K562 (cell line): ENCODE results near the gene THADA.
A peak's percentile ranks its signal among the peaks of the same experiment; 100 is the strongest.

ENCODE experiments used
- CTBP1 ChIP-seq: fragments of 450-650 bp; IDR thresholded peaks from 2 replicates; pipeline ENCODE4 v1.6.1; 2016; ENCODE audit warnings: borderline replicate concordance
- ELK1 ChIP-seq: sonication (generic); formaldehyde crosslinking; IDR thresholded peaks from 2 replicates; pipeline ENCODE4 v1.8.1; 2022; ENCODE audit warnings: missing genetic modification reagents
- EP300 ChIP-seq: IDR thresholded peaks from 2 replicates; pipeline ENCODE4 v1.6.1; 2012; ENCODE audit warnings: low read length, improper control_type of control experiment
- FIP1L1 ChIP-seq: fragments of 200-400 bp; formaldehyde crosslinking; IDR thresholded peaks from 2 replicates; pipeline ENCODE4 v1.6.1; 2018; ENCODE audit warnings: mild to moderate bottlenecking, low read depth, low read length; ENCODE audit not compliant: poor library complexity, severe bottlenecking
- FOS ChIP-seq: IDR thresholded peaks from 3 replicates; pipeline ENCODE4 v1.6.1; 2011; ENCODE audit not compliant: insufficient read length; ENCODE audit errors: extremely low read depth
- GABPB1 ChIP-seq: sonication (generic); formaldehyde crosslinking; IDR thresholded peaks from 2 replicates; pipeline ENCODE4 v1.8.0; 2022; ENCODE audit warnings: mild to moderate bottlenecking, missing genetic modification reagents
- RCOR1 ChIP-seq, 2 experiments: IDR thresholded peaks; 2 replicates each; pipeline ENCODE4 v1.6.1; 2012; ENCODE audit warnings: low read depth in 2 of 2, low read length in 2 of 2, borderline replicate concordance in 1 of 2, improper control_type of control experiment in 1 of 2
- RFX1 ChIP-seq: fragments of 450-650 bp; IDR thresholded peaks from 2 replicates; pipeline ENCODE4 v1.6.1; 2016; ENCODE audit warnings: mild to moderate bottlenecking, moderate library complexity
- RFX5 ChIP-seq: IDR thresholded peaks from 2 replicates; pipeline ENCODE4 v1.6.1; 2011; ENCODE audit warnings: low read depth, mild to moderate bottlenecking, improper control_type of control experiment, low read length
- UBTF ChIP-seq, 2 experiments: IDR thresholded peaks; 2 replicates each; pipeline ENCODE4 v1.6.1; 2012; ENCODE audit warnings: improper control_type of control experiment in 2 of 2, low read depth in 2 of 2, low read length in 2 of 2, borderline replicate concordance in 1 of 2
- ZNF133 ChIP-seq: fragments of 250-450 bp; sonication (Bioruptor Pico); IDR thresholded peaks from 2 replicates; pipeline ENCODE4 v1.4.0; 2020; ENCODE audit warnings: mild to moderate bottlenecking
- TF ChIP-seq, protein P1 (sequence below), 3 experiments: IDR thresholded peaks in 2 of 3; conservative IDR thresholded peaks in 1 of 3; 2 replicates each; pipeline ENCODE4 v1.5.1; 2011 to 2012; ENCODE audit warnings: low read length in 3 of 3, mild to moderate bottlenecking in 3 of 3, control low read depth in 2 of 3, improper control_type of control experiment in 1 of 3, inconsistent platforms in 1 of 3, low read depth in 1 of 3, mixed read lengths in 1 of 3, moderate library complexity in 1 of 3; ENCODE audit not compliant: insufficient read depth in 2 of 3

DNA sequence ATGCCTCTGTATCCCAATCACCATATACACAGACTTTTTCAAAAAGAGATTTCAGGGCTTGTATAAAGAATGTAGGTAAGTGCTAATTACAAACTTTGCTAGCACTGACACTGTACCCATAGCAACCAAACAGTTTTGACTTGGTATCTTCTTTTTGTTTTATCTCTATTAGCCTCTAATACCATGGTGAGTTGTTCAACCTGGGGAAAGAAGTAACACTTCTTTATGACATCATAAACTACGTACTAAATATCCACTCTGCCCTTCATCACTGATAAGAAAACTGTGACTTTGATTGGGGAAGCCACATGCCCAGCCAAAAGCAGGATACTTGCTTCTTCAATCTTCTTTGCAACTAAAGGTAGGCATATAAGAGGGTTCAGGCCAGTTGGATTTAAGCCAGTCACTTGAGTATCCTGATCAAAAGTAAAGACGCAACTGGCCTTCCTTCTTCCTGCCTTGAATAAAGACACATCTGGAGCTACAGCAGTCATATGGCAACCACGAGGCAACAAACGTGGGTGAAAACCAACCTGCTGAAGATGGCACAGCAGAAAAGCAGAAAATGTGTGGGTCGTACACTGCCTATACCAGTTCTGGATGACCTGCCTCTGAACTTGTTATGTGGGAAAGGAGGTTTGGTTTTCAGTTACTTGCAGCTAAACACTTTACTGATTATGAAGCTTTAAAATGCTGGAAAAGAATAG is 16.4 kb downstream of the THADA start:
- TF ChIP-seq EP300 (no peak), ELK1 (no peak), RFX5 (no peak), GABPB1 (CRISPR knock-in tag) (no peak), FIP1L1 (no peak), RFX1 (peak; percentile 14; the same call in 1 of the 2 replicates), RCOR1 (IDR thresholded peaks at IDR 0.05; ENCODE audit: borderline replicate concordance in 1 of 2, low read depth in 2 of 2, low read length in 2 of 2) (no peak), ZNF133 (CRISPR knock-in tag) (no peak), UBTF (IDR thresholded peaks at IDR 0.05; ENCODE audit: borderline replicate concordance in 1 of 2, low read depth in 2 of 2, low read length in 2 of 2) (no peak), CTBP1 (no peak), FOS (no peak)
- TF ChIP-seq, protein P1, sequence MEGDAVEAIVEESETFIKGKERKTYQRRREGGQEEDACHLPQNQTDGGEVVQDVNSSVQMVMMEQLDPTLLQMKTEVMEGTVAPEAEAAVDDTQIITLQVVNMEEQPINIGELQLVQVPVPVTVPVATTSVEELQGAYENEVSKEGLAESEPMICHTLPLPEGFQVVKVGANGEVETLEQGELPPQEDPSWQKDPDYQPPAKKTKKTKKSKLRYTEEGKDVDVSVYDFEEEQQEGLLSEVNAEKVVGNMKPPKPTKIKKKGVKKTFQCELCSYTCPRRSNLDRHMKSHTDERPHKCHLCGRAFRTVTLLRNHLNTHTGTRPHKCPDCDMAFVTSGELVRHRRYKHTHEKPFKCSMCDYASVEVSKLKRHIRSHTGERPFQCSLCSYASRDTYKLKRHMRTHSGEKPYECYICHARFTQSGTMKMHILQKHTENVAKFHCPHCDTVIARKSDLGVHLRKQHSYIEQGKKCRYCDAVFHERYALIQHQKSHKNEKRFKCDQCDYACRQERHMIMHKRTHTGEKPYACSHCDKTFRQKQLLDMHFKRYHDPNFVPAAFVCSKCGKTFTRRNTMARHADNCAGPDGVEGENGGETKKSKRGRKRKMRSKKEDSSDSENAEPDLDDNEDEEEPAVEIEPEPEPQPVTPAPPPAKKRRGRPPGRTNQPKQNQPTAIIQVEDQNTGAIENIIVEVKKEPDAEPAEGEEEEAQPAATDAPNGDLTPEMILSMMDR (IDR thresholded peaks at IDR 0.05 in 2 of 3, conservative IDR thresholded peaks at IDR 0.05 in 1 of 3; ENCODE audit: insufficient read depth in 2 of 3, low read depth in 1 of 3, low read length in 3 of 3) = no peak
